ENCODE results near the gene TM9SF1. TPM values are rescaled to one million over a fixed set of nuclear protein-coding genes. Genes with fewer than 3 reads are reported as not detected.
A peak's percentile ranks its signal among the peaks of the same experiment; 100 is the strongest.
"Not testable (repeated sequence)": the region's sequence is repeated elsewhere in the genome, so short reads cannot be mapped to it uniquely, and the experiment has no call there.

TM9SF1 gene
- total RNA-seq, 2 donors from 2014 or later: 24.6 to 29.3 TPM

DNA sequence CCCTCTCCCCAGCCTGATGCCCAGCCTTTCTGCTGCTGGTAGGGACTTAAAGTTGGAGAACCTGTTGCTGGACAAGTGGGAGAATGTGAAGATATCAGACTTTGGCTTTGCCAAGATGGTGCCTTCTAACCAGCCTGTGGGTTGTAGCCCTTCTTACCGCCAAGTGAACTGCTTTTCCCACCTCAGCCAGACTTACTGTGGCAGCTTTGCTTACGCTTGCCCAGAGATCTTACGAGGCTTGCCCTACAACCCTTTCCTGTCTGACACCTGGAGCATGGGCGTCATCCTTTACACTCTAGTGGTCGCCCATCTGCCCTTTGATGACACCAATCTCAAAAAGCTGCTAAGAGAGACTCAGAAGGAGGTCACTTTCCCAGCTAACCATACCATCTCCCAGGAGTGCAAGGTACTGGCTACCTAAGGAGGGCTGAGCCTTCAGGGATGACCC lies 11.9 kb upstream of the TM9SF1 start:
- peaks cover 34 to 56% of the 10 kb centered on the region in 2 donors for H3K36me3 Mint-ChIP-seq
- DNase-seq (ENCODE audit: low spot score in 2 of 2): no peak
- H3K9me3 Mint-ChIP-seq: peaks cover 0 to 6% of the 10 kb centered on the region in 2 donors
- peak overlapping the region; percentile 26 to 33 for H3K27ac Mint-ChIP-seq
- ATAC-seq: peak in 1 of 2 donors; percentile 18

DNA sequence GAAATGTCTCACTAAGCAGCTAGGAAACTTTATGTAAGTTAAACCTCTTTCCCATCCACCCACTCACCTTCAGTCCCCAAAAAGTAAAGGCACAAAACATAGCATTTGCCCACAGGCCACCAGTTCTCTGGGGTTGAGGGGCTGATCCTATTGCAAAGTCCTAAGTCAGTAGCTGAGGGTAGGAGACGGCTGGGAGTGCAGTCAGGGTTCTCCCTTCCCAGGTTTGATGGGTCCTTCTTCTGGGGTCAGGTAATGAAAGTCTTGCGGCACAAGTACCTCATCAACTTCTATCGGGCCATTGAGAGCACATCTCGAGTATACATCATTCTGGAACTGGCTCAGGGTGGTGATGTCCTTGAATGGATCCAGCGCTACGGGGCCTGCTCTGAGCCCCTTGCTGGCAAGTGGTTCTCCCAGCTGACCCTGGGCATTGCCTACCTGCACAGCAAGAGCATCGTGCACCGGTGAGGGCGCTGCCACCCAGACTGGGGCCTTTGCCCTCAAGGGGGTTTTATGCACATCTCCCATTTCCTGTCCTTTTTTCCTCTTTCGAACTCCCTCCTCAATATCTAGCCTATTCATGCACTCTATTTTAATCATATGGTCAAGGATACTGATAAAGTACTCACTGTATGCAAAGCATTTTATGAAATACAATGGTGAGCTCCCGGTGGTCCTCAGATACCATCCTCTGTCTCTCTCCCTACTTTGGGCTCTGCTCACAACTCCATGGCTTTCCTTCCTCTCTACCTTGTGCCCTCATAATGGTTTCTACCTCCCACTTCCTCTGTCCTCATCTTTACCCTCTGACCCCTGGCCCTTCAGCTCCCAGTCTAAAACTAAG lies 11.2 kb upstream of the TM9SF1 start:
- ATAC-seq (no peak), DNase-seq (ENCODE audit: low spot score in 2 of 2) (no peak)
- Mint-ChIP-seq H3K36me3 (peaks cover 37 to 58% of the 10 kb centered on the region in 2 donors), H3K9me3 (peaks cover 0 to 8% of the 10 kb centered on the region in 2 donors), H3K27ac (peak overlapping the region; percentile 26 to 33)

DNA sequence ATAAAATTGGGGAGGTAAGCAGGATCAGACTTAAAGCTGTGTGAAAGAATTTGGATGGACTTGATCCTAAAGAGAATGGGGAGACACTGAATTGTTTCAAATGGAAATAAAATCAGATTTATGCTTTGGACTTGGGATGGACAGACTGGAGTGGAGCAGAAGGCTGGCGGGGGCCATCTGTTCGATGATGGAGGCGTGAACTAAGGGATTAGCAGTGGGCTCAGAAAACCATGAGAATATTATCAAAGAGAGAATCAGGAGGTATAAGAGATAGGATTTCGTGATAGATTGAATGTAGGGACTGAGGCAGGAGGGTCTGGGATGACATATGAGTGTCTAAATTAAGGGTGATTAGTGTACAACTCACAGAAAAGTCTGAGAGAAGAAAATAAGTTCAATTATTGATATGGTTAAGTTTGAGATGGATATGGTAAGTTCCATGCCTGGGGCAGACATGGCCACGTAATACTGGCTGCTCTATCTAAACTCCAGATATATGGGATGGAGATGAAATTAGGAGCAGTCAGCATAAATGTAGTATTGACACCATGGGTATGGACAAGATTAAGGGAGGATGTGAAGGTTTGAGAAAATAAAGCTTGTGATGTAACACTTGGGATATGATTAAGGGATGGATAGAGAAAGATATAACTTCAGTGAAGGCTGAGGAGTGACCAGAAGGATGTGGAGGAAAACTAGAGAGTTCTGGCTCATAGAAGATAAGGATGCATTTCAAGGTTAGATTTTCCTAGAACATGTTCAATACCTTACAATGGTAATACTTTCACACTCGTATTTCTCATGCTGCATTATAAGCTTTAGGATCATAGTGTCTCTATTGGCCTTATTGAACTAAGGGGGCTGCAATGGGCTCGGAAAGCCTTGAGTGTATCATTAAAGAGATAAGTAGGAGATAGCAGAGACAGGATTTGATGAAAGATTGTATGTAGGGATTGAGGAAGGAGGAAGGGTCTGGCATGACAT lies 9.2 kb upstream of the TM9SF1 start:
- no peak overlapping the region for H3K27ac Mint-ChIP-seq
- H3K36me3 Mint-ChIP-seq: peaks cover 25 to 47% of the 10 kb centered on the region in 2 donors
- ATAC-seq (no peak), DNase-seq (ENCODE audit: low spot score in 2 of 2) (no peak)
- peaks cover 0 to 10% of the 10 kb centered on the region in 2 donors for H3K9me3 Mint-ChIP-seq

DNA sequence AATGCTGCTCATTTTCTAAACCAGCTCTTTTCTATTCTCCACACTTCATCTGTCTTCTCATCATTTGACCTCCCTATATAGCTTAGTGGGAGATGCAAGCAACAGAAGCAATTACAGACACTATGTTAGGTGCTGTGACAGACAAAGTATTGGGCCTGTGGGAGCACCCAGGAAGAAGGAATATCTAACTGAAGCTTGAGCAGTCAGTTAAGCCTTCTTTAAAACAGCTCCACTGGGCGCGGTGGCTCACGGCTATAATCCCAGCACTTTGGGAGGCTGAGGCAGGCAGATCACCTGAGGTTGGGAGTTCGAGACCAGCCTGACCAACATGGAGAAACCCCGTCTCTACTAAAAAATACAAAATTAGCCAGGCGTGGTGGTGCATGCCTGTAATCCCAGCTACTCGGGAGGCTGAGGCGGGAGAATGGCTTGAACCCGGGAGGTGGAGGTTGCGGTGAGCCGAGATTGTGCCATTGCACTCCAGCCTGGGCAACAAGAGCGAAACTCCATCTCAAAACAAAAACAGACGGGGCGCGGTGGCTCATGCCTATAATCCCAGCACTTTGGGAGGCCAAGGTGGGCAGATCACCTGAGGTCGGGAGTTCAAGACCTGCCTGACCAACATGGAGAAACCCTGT lies 8.1 kb upstream of the TM9SF1 start:
- H3K9me3 Mint-ChIP-seq: peaks cover 0 to 10% of the 10 kb centered on the region in 2 donors
- ATAC-seq; DNase-seq (ENCODE audit: low spot score in 2 of 2); H3K27ac Mint-ChIP-seq: not testable (repeated sequence)
- H3K36me3 Mint-ChIP-seq: peaks cover 25 to 55% of the 10 kb centered on the region in 2 donors

DNA sequence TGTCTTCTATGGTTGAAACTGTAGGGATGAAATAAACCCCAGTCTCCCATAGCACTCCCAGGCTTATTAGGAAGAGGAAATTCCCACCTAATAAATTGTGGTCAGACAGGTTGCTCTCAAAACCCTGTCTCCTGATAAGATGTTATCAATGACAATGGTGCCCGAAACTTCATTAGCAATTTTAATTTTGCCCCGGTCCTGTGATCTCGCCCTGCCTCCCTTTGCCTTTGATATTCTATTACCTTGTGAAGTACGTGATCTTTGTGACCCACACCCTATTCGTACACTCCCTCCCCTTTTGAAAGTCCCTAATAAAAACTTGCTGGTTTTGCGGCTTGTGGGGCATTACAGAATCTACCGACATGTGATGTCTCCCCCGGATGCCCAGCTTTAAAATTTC lies 7.3 kb upstream of the TM9SF1 start:
- peaks cover 0 to 10% of the 10 kb centered on the region in 2 donors for H3K9me3 Mint-ChIP-seq
- not testable (repeated sequence) for ATAC-seq
- peaks cover 25 to 48% of the 10 kb centered on the region in 2 donors for H3K36me3 Mint-ChIP-seq
- H3K27ac Mint-ChIP-seq: peak overlapping the region in 1 of 2 donors; percentile 48
- peak in 1 of 2 donors; percentile 16 for DNase-seq (ENCODE audit: low spot score in 2 of 2)

DNA sequence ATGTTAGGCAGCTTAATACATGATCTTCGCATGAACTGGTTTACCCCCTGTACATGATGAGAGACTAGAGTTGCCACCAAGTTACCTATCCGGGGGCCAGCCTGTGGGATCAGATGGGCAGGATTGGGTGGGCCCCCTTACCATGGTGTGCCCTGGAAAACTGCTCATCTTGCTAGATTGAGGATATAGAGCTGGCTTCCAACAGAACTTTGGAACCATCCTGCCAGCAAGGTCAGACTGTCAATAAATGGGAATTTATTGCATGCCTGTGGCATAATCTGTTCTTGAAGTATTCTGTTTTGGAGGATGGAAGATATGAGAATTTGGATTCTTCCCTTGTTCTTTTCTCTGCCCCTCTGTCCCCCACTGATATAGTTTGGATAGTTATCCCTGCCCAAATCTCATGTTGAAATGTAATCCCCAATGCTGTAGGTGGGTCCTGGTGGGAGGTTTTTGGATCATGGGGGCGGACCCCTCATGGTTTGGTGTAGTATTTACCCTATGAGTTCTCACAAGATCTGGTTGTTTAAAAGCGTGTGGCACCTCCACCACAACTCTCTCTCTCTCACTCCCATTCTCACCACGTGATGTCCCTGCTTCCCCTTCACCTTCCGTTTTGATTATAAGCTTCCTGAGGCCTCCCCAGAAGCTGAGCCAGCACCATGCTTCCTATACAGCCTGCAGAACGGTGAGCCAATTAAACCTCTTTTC lies 3.7 kb upstream of the TM9SF1 start:
- ATAC-seq (no peak), DNase-seq (ENCODE audit: low spot score in 2 of 2) (no peak)
- H3K9me3 Mint-ChIP-seq: peaks cover 0 to 10% of the 10 kb centered on the region in 2 donors
- H3K36me3 Mint-ChIP-seq: peaks cover 25 to 44% of the 10 kb centered on the region in 2 donors
- H3K27ac Mint-ChIP-seq: peak overlapping the region in 1 of 2 donors; percentile 60

DNA sequence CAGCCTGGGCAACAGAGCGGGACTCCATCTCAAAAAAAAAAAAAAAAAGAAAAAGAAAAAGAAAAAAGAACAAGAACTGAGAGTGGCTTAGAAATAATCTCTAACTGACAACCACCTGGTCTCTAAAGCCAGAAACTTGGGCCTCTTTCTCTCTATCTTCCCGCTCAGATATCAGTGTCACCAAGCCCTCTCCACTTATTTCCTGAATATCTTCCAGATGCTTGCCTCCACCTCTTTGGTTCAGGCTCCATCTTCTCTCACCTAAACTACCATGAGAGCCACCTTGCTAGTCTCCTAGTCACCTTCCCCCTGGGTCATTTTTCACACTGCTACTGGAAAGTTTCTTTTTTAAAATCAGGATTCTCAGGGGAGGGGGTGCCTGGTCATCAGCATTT lies 1.8 kb upstream of the TM9SF1 start:
- DNase-seq (ENCODE audit: low spot score in 2 of 2): no peak
- H3K9me3 Mint-ChIP-seq: peaks cover 0 to 4% of the 10 kb centered on the region in 2 donors
- H3K27ac Mint-ChIP-seq: peak overlapping the region; percentile 15 to 84
- ATAC-seq: no peak
- peaks cover 25 to 41% of the 10 kb centered on the region in 2 donors for H3K36me3 Mint-ChIP-seq

DNA sequence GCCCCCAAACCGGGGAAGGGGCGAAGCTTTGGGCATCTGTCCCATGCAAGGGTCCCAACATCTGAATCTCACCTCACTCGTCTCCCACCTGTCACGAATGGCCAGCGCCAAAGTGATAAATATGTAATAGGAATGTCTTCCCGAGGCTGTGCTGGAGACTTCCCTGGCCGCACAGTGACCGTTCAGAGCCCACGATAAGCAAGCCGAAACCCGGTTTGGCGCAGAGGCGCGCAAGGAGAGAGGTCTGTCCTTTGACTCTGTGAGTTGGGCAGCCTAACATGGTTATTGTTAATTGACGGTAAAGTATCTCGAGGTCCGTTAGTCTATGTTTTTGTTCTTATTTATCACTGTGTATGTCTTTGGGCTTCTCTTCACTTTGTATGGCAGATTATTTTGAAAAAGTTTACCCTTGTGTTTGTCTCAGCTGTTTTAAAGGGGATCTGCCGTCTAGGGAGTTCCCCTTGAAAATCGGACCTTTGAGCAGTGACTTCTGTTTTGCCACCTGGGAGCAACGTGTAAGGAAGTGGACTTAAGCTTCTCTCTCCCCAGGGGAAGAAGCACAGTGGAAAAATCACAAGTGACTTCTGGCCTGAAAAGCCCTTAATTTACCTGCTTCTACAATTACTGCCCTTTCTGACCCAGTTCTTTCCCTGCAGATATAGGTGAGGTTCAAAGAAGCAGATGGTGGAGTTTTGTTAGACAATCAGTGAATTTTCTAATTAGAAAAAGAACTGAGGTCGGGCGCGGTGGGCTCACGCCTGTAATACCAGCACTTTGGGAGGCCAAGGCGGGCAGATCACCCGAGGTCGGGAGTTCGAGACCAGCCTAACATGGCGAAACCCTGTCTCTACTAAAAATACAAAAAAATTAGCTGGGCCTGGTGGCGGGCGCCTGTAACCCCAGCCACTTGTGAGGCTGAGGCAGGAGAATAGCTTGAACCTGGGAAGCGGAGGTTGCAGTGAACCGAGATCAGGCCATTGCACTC lies 1.1 kb upstream of the TM9SF1 start:
- peak in 1 of 2 donors; percentile 15 for ATAC-seq
- peaks cover 0 to 1% of the 10 kb centered on the region in 2 donors for H3K9me3 Mint-ChIP-seq
- peaks cover 23 to 35% of the 10 kb centered on the region in 2 donors for H3K36me3 Mint-ChIP-seq
- no peak for DNase-seq (ENCODE audit: low spot score in 2 of 2)
- peak overlapping the region; percentile 84 to 99 for H3K27ac Mint-ChIP-seq

DNA sequence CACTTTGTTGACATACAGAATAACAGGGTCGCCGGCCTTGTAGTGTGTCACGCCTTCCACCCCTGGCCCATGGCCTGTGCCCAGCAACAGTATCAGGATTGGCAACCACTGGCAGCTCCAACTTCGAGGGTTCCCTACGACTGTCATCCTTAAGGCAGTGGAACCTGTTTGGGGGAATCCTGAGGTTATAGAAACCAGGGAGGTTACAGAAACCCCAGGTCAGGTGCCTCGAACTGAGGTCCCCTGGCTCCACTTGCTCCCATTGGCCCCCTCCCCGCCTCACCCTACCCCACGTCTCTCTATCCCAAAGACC lies 412 bp downstream of the TM9SF1 start:
- Mint-ChIP-seq H3K9me3 (no peaks in the 10 kb centered on the region), H3K27ac (peak overlapping the region; percentile 84 to 94), H3K36me3 (peaks cover 21 to 31% of the 10 kb centered on the region in 2 donors)
- DNase-seq (ENCODE audit: low spot score in 2 of 2) (no peak), ATAC-seq (no peak)

DNA sequence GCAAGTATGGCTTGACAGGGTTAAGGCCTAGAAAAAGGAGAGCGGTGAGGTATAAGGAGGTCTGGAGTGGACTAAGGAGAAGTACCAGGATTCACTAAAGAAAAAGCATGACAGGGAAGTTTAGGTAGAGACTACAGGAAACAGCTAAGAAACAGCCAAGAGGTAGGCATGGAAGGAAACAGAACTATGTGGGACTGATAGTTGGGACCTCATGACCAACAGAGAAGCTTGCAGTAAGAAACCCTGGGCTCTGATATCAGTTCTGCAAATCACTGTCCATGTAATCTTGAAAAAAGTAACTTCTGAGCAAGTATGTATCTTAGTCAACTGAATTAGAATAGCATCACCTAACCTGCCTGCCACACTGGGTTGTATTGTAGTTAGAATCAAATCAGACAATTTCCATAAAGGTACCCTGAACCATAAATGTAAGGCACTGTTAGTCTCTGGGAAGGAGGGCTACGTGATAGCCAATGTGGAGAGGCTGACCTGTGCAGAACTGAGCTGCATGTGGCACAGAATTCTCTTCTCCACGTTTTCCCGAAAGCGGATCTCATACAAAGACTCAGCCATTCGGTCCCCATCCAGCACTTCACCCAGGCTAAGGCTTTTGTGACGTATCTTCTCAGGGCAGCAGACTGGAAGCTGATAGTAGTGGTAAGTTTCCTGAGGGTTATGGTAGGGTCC lies 912 bp downstream of the TM9SF1 start:
- no peak for DNase-seq (ENCODE audit: low spot score in 2 of 2)
- no peak for ATAC-seq
- Mint-ChIP-seq H3K36me3 (peaks cover 21 to 29% of the 10 kb centered on the region in 2 donors), H3K27ac (peak overlapping the region; percentile 84 to 94), H3K9me3 (no peaks in the 10 kb centered on the region)

DNA sequence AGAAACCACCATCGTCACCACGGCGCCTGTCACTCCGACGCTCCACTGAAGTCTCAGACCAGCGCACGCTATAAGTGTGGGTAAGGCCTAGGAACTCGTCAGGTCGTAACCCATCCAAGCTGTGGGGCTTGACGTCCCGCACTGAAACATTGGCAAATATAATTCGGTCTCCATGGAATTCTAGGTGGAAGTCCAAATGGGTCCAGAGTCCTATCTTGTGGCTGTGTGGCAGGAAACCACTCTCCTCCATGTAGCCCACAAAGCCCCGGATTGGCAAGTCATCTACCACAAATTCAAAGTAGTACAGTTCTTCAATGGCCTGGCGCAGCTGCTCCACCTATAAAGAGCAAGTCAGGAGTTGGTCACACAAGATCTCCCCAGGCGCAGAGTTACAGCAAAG lies 2.3 kb downstream of the TM9SF1 start:
- Mint-ChIP-seq H3K9me3 (no peaks in the 10 kb centered on the region), H3K36me3 (peaks cover 18 to 21% of the 10 kb centered on the region in 2 donors), H3K27ac (no peak overlapping the region)
- DNase-seq (ENCODE audit: low spot score in 2 of 2) (no peak), ATAC-seq (no peak)

DNA sequence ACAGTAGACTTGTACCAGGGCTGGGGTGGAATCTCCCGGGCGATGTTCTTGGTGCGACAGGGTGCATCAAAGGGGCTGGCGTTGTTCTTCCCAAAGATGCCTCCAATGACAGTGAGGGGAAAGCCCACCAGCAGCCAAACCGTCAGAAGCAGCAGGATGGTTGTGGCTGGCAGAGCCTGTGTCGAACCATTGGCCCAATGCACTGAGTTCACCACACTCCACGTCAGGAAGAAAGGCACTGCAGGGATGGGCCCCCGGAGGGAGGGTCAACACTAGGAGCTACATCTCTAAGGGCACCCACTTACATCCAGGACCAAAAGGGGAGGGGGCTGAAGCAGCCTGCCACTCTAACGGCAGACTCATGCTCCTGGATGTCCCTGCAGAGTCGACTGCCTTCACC lies 4.8 kb downstream of the TM9SF1 start:
- DNase-seq (ENCODE audit: low spot score in 2 of 2) (no peak), ATAC-seq (no peak)
- H3K9me3 Mint-ChIP-seq: no peaks in the 10 kb centered on the region
- peaks cover 14 to 15% of the 10 kb centered on the region in 2 donors for H3K36me3 Mint-ChIP-seq
- H3K27ac Mint-ChIP-seq: no peak overlapping the region

DNA sequence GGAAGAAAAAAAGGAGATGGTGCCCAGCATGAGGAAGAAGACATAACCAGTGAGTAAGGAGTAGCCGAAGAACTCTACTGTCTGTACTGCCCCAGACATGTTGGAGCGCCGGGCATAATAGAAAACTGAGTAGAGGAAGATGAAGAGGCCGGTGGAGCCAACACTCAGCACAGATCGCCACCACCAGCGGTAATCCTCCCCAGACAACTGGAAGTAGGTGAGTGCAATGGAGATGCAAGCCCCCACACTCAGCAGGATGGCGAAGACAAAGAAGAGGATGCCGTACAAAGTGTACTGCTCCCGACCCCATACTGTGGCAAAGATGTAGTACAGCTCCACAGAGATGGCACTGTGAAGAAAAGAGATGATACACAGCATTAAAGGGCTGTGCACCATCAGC lies 5.8 kb downstream of the TM9SF1 start:
- no peak for ATAC-seq
- H3K36me3 Mint-ChIP-seq: peaks cover 14 to 15% of the 10 kb centered on the region in 2 donors
- DNase-seq (ENCODE audit: low spot score in 2 of 2): no peak
- H3K9me3 Mint-ChIP-seq: no peaks in the 10 kb centered on the region
- peak overlapping the region in 1 of 2 donors; percentile 73 for H3K27ac Mint-ChIP-seq

DNA sequence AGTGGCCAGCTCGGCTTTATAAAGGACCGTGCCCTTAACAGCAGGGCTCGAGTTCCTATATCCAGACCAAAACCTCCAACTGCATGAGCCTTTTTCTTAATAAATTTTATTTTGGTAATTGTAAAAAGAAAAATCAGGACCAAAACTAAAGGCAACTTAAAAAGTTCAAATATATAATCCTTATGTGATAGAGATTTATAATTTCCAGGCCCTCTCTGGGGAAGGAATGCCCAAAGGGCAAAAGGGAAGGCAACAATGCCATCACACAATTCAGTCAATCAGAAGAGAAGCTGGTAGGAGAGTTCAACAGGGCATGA lies 6.2 kb downstream of the TM9SF1 start:
- ATAC-seq (no peak), DNase-seq (ENCODE audit: low spot score in 2 of 2) (no peak)
- Mint-ChIP-seq H3K9me3 (no peaks in the 10 kb centered on the region), H3K36me3 (peaks cover 14 to 15% of the 10 kb centered on the region in 2 donors), H3K27ac (peak overlapping the region; percentile 73 to 88)

Data from activated naive CD4-positive, alpha-beta T cell treated with anti-CD3 and anti-CD28 coated beads, Interleukin-2, amount 50 U/mL, for 72 hours (primary cell).